GOT3 (cell line): ENCODE data around the gene KCNIP2.
A peak's percentile ranks its signal among the peaks of the same experiment; 100 is the strongest.

ENCODE experiments used
- DNase-seq: peaks from one replicate; lab custom pipeline; 2025; ENCODE audit warnings: mixed read lengths; lab: John Stamatoyannopoulos, UW

The KCNIP2 gene

GRCh38 chr10:101851411-101852116, 8.0 kb upstream of the KCNIP2 start:
- no peak for DNase-seq

GRCh38 chr10:101850749-101851148, 7.1 kb upstream of the KCNIP2 start:
- DNase-seq, result no peak

- DNase-seq, result no peak
Observed at GRCh38 chr10:101848894-101849351, 5.3 kb upstream of the KCNIP2 start.

GRCh38 chr10:101848408-101848807, 4.8 kb upstream of the KCNIP2 start:
- DNase-seq, result no peak

- no peak for DNase-seq
Observed at GRCh38 chr10:101845893-101846292, 2.3 kb upstream of the KCNIP2 start.

- no peak for DNase-seq
Observed at GRCh38 chr10:101841826-101842225, 1.8 kb downstream of the KCNIP2 start.

GRCh38 chr10:101840741-101841453, 2.7 kb downstream of the KCNIP2 start:
- peak; percentile 12 for DNase-seq

- no peak for DNase-seq
Observed at GRCh38 chr10:101840102-101840684, 3.4 kb downstream of the KCNIP2 start.

GRCh38 chr10:101839416-101840063, 4.1 kb downstream of the KCNIP2 start:
- DNase-seq, result no peak

GRCh38 chr10:101839002-101839401, 4.6 kb downstream of the KCNIP2 start:
- no peak for DNase-seq

- no peak for DNase-seq
Observed at GRCh38 chr10:101838416-101838970, 5.1 kb downstream of the KCNIP2 start.

- no peak for DNase-seq
Observed at GRCh38 chr10:101837748-101838147, 5.9 kb downstream of the KCNIP2 start.

GRCh38 chr10:101835362-101835761, 8.2 kb downstream of the KCNIP2 start:
- DNase-seq, result no peak

GRCh38 chr10:101834341-101834740, 9.3 kb downstream of the KCNIP2 start:
- DNase-seq, result no peak

GRCh38 chr10:101833466-101833865, 10.1 kb downstream of the KCNIP2 start:
- no peak for DNase-seq

GRCh38 chr10:101832325-101832771, 11.3 kb downstream of the KCNIP2 start:
- no peak for DNase-seq

- no peak for DNase-seq
Observed at GRCh38 chr10:101831169-101831811, 12.3 kb downstream of the KCNIP2 start.

- DNase-seq, result peak; percentile 45
Observed at GRCh38 chr10:101830322-101831168, 13.1 kb downstream of the KCNIP2 start.

GRCh38 chr10:101829561-101830315, 13.9 kb downstream of the KCNIP2 start:
- DNase-seq, result no peak
